Breast epithelium (tissue), 4 donors: ENCODE results near the gene RCBTB1. TPM values are rescaled to one million over a fixed set of nuclear protein-coding genes. Genes with fewer than 3 reads are reported as not detected.

ENCODE experiments used
- DNase-seq, 2 donors: peaks; one replicate each; pipeline ENCODE4 v3.0.0-alpha.2; 2019; ENCODE audit warnings: low spot score in 2 of 2
- H3K27ac ChIP-seq, 2 donors: fragments of 200-600 bp; sonication (generic) in 1 of 2; one replicate each; pipeline ENCODE4 v1.5.1; 2016 to 2019; ENCODE audit warnings: mild to moderate bottlenecking in 1 of 2
- H3K27me3 ChIP-seq, 2 donors: fragments of 200-600 bp; sonication (generic) in 1 of 2; one replicate each; pipeline versions ENCODE4 v1.5.1 to v1.6.0; 2017 to 2019; ENCODE audit warnings: control low read depth in 1 of 2, mild to moderate bottlenecking in 1 of 2
- H3K36me3 ChIP-seq: fragments of 200-600 bp; one replicate; pipeline ENCODE4 v1.5.1; 2019
- H3K4me1 ChIP-seq, 2 donors: fragments of 200-600 bp; sonication (generic); one replicate each; pipeline ENCODE4 v1.5.1; 2016 to 2019; ENCODE audit warnings: control low read depth in 1 of 2
- H3K4me3 ChIP-seq, 3 donors: fragments of 200-600 bp; sonication (generic); 1 replicate in 2 of 3; 2 replicates in 1 of 3; pipeline ENCODE4 v1.5.1; 2016 to 2019; ENCODE audit warnings: mild to moderate bottlenecking in 3 of 3, moderate library complexity in 2 of 3
- H3K9me3 ChIP-seq, 2 donors: fragments of 200-600 bp; sonication (generic) in 1 of 2; one replicate each; pipeline ENCODE4 v1.5.1; 2016 to 2019; ENCODE audit warnings: control low read depth in 1 of 2
- CTCF ChIP-seq, 3 donors: fragments of 450-650 bp; IDR thresholded peaks; one replicate each; pipeline ENCODE4 v1.5.1; 2016 to 2017; ENCODE audit warnings: antibody characterized with exemption in 3 of 3, mild to moderate bottlenecking in 3 of 3, moderate library complexity in 3 of 3
- POLR2A ChIP-seq: fragments of 450-650 bp; IDR thresholded peaks from one replicate; pipeline ENCODE4 v1.6.1; 2016; ENCODE audit warnings: antibody characterized with exemption, mild to moderate bottlenecking, moderate library complexity
- POLR2AphosphoS5 ChIP-seq, 3 donors: sonication (generic); formaldehyde crosslinking; IDR thresholded peaks; one replicate each; pipeline ENCODE4 v1.6.1; 2017; ENCODE audit warnings: antibody characterized with exemption in 3 of 3
- intact Hi-C: fragments of 100-400 bp; cut with DNase I; formaldehyde crosslinking; loops from one replicate; pipeline ENCODE4 v1.15.1; 2023; ENCODE audit warnings: low total_unique reads
- total RNA-seq, 3 donors: library from RNA; depleted of rRNA; stranded (reverse); fragments of >200 nt; gene quantifications; one replicate each; pipeline ENCODE4 v1.1.0, GENCODE V29; 2016

Gene RCBTB1
- total RNA-seq, 3 donors from 2014 or later, result 13.8 to 18.4 (median 17.9) TPM

- H3K4me1 ChIP-seq, result no peaks in the 10 kb centered on the region
- H3K27me3 ChIP-seq, result no peaks in the 10 kb centered on the region
- no peak for DNase-seq
- TF ChIP-seq POLR2A (no peak), POLR2AphosphoS5 (IDR thresholded peaks at IDR 0.05) (no peak), CTCF (IDR thresholded peaks at IDR 0.05) (no peak)
- peaks cover 4% of the 10 kb centered on the region for H3K36me3 ChIP-seq
- no peaks in the 10 kb centered on the region for H3K9me3 ChIP-seq
- H3K4me3 ChIP-seq, result no peak overlapping the region
- no peak overlapping the region for H3K27ac ChIP-seq
- intact Hi-C loops, result no loop called here
Observed at GRCh38 chr13:49516467-49516866, 68.9 kb downstream of the RCBTB1 start.

- no peak overlapping the region for H3K4me3 ChIP-seq
- no peaks in the 10 kb centered on the region for H3K27me3 ChIP-seq
- no peaks in the 10 kb centered on the region for H3K36me3 ChIP-seq
- intact Hi-C loops, result no loop called here
- no peaks in the 10 kb centered on the region for H3K9me3 ChIP-seq
- H3K27ac ChIP-seq, result no peak overlapping the region
- DNase-seq, result no peak
- TF ChIP-seq POLR2AphosphoS5 (IDR thresholded peaks at IDR 0.05), result no peak
- no peak for TF ChIP-seq CTCF (IDR thresholded peaks at IDR 0.05)
- TF ChIP-seq POLR2A, result no peak
- no peaks in the 10 kb centered on the region for H3K4me1 ChIP-seq
Observed at GRCh38 chr13:49512578-49512977, 72.8 kb downstream of the RCBTB1 start.

- Histone ChIP-seq H3K9me3 (no peaks in the 10 kb centered on the region), H3K4me3 (no peak overlapping the region), H3K27ac (no peak overlapping the region), H3K4me1 (no peaks in the 10 kb centered on the region), H3K27me3 (no peaks in the 10 kb centered on the region), H3K36me3 (no peaks in the 10 kb centered on the region)
- no peak for DNase-seq
- TF ChIP-seq POLR2A (no peak), CTCF (IDR thresholded peaks at IDR 0.05) (no peak), POLR2AphosphoS5 (IDR thresholded peaks at IDR 0.05) (no peak)
- intact Hi-C loops, result no loop called here
Observed at GRCh38 chr13:49503951-49504350, 81.4 kb downstream of the RCBTB1 start.

GRCh38 chr13:49502954-49503353 lies 82.4 kb downstream of the RCBTB1 start:
- Histone ChIP-seq H3K4me3 (no peak overlapping the region), H3K27me3 (no peaks in the 10 kb centered on the region), H3K36me3 (no peaks in the 10 kb centered on the region), H3K27ac (peak overlapping the region; percentile 33 to 61), H3K9me3 (no peaks in the 10 kb centered on the region), H3K4me1 (no peaks in the 10 kb centered on the region)
- DNase-seq, result no peak
- TF ChIP-seq POLR2AphosphoS5 (IDR thresholded peaks at IDR 0.05), result no peak
- no peak for TF ChIP-seq CTCF (IDR thresholded peaks at IDR 0.05)
- TF ChIP-seq POLR2A, result no peak
- intact Hi-C loops, result no loop called here

- no peak for TF ChIP-seq CTCF (IDR thresholded peaks at IDR 0.05)
- no peak for TF ChIP-seq POLR2A
- no peak for TF ChIP-seq POLR2AphosphoS5 (IDR thresholded peaks at IDR 0.05)
- Histone ChIP-seq H3K4me3 (peak overlapping the region in 1 of 3 donors; percentile 5), H3K36me3 (no peaks in the 10 kb centered on the region), H3K9me3 (no peaks in the 10 kb centered on the region), H3K4me1 (no peaks in the 10 kb centered on the region), H3K27me3 (no peaks in the 10 kb centered on the region), H3K27ac (peak overlapping the region; percentile 52 to 77)
- DNase-seq, result no peak
- intact Hi-C loops, result no loop called here
Observed at GRCh38 chr13:49499889-49500660, 85.3 kb downstream of the RCBTB1 start.
